A673 (cell line): ENCODE results near the gene ATG14.
"Not testable (repeated sequence)": the region's sequence is repeated elsewhere in the genome, so short reads cannot be mapped to it uniquely, and the experiment has no call there.

Experiments
- CTCF ChIP-seq: fragments of 300-800, 200-600 bp; sonication (generic); conservative IDR thresholded peaks from 2 replicates; pipeline ENCODE4 v1.5.1; 2017; ENCODE audit warnings: low read depth, mild to moderate bottlenecking, antibody characterized with exemption, low read length, moderate library complexity, mixed read lengths
- EZH2 ChIP-seq: fragments of 200-600 bp; sonication (generic); IDR thresholded peaks from 2 replicates; pipeline ENCODE4 v1.6.1; 2017; ENCODE audit warnings: borderline replicate concordance, low read depth, mild to moderate bottlenecking, mixed read lengths, antibody characterized with exemption, low read length; ENCODE audit not compliant: poor library complexity, severe bottlenecking

DNA sequence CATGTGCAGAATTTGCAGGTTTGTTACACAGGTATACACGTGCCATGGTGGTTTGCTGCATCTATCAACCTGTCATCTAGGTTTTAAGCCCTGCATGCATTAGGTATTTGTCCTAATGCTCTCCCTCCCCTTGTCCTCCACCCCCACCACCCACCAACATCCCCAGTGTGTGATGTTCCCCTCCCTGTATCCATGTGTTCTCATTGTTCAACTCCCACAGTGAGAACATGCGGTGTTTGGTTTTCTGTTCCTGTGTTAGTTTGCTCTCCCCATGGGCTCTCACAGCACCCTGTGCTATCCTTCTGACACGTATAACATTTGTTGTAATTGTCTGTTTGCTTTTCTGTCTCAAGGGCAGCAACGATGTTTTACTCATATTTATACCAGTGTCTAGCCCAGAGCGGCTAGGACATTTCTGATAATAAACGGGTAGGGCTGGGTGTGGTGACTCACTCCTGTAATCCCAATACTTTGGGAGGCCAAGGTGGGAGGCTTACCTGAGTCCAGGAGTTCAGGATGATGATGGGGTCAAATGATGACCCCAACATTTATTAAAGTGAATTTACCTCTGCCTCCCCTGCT, 67.0 kb downstream of the ATG14 start:
- TF ChIP-seq CTCF, EZH2: not testable (repeated sequence)
